ENCODE results near the gene CDH22.
A peak's percentile ranks its signal among the peaks of the same experiment; 100 is the strongest.

The CDH22 gene

GRCh38 chr20:46325789-46326188 is 17.5 kb upstream of the CDH22 start:
- no peak for DNase-seq (ENCODE audit: low read depth, low spot score)

GRCh38 chr20:46324960-46325703 is 16.8 kb upstream of the CDH22 start:
- no peak overlapping the region for H3K27ac ChIP-seq
- DNase-seq (ENCODE audit: low read depth, low spot score), result no peak

More at GRCh38 chr20:46325789-46326188, 17.5 kb upstream of the CDH22 start:
- no peak overlapping the region for H3K27ac ChIP-seq

- no peak overlapping the region for H3K27ac ChIP-seq
- DNase-seq (ENCODE audit: low read depth, low spot score), result no peak
These were observed 16.1 kb upstream of the CDH22 start for GRCh38 chr20:46324379-46324778.

GRCh38 chr20:46323557-46323956 is 15.3 kb upstream of the CDH22 start:
- no peak overlapping the region for H3K27ac ChIP-seq
- no peak for DNase-seq (ENCODE audit: low read depth, low spot score)

- no peak overlapping the region for H3K27ac ChIP-seq
- no peak for DNase-seq (ENCODE audit: low read depth, low spot score)
These were observed 14.3 kb upstream of the CDH22 start for GRCh38 chr20:46322641-46323040.

- DNase-seq (ENCODE audit: low read depth, low spot score), result no peak
- H3K27ac ChIP-seq, result no peak overlapping the region
These were observed 9.4 kb upstream of the CDH22 start for GRCh38 chr20:46317685-46318177.

GRCh38 chr20:46316984-46317684 is 8.8 kb upstream of the CDH22 start:
- H3K27ac ChIP-seq, result no peak overlapping the region
- DNase-seq (ENCODE audit: low read depth, low spot score), result no peak

GRCh38 chr20:46315311-46315710 is 7.0 kb upstream of the CDH22 start:
- no peak overlapping the region for H3K27ac ChIP-seq
- no peak for DNase-seq (ENCODE audit: low read depth, low spot score)

GRCh38 chr20:46312945-46313861 is 4.9 kb upstream of the CDH22 start:
- no peak for DNase-seq (ENCODE audit: low read depth, low spot score)
- H3K27ac ChIP-seq, result no peak overlapping the region

GRCh38 chr20:46312075-46312944 is 4.0 kb upstream of the CDH22 start:
- no peak overlapping the region for H3K27ac ChIP-seq
- no peak for DNase-seq (ENCODE audit: low read depth, low spot score)

GRCh38 chr20:46311719-46312074 is 3.4 kb upstream of the CDH22 start:
- no peak overlapping the region for H3K27ac ChIP-seq
- no peak for DNase-seq (ENCODE audit: low read depth, low spot score)

GRCh38 chr20:46311039-46311650 is 2.8 kb upstream of the CDH22 start:
- no peak overlapping the region for H3K27ac ChIP-seq
- DNase-seq (ENCODE audit: low read depth, low spot score), result peak; percentile 20

GRCh38 chr20:46309945-46310344 is 1.6 kb upstream of the CDH22 start:
- no peak for DNase-seq (ENCODE audit: low read depth, low spot score)
- H3K27ac ChIP-seq, result no peak overlapping the region

GRCh38 chr20:46307999-46308257 is 370 bp downstream of the CDH22 start:
- no peak overlapping the region for H3K27ac ChIP-seq
- DNase-seq (ENCODE audit: low read depth, low spot score), result no peak

- H3K27ac ChIP-seq, result no peak overlapping the region
- no peak for DNase-seq (ENCODE audit: low read depth, low spot score)
These were observed 929 bp downstream of the CDH22 start for GRCh38 chr20:46307139-46307998.

- no peak for DNase-seq (ENCODE audit: low read depth, low spot score)
- no peak overlapping the region for H3K27ac ChIP-seq
These were observed 1.6 kb downstream of the CDH22 start for GRCh38 chr20:46306743-46307138.

- no peak for DNase-seq (ENCODE audit: low read depth, low spot score)
- no peak overlapping the region for H3K27ac ChIP-seq
These were observed 2.3 kb downstream of the CDH22 start for GRCh38 chr20:46305973-46306360.

GRCh38 chr20:46305331-46305972 is 2.8 kb downstream of the CDH22 start:
- H3K27ac ChIP-seq, result no peak overlapping the region
- no peak for DNase-seq (ENCODE audit: low read depth, low spot score)

Measured in epithelial cell of prostate (primary cell).